ENCODE data around the gene CCDC194. TPM values are rescaled to one million over a fixed set of nuclear protein-coding genes. Genes with fewer than 3 reads are reported as not detected.
A peak's percentile ranks its signal among the peaks of the same experiment; 100 is the strongest.

CCDC194 gene
- total RNA-seq, 1 experiment from 2014 or later: 0.37 TPM

- Mint-ChIP-seq H3K9me3 (peaks cover 9% of the 10 kb centered on the region), H3K4me3 (peak overlapping the region; percentile 73), H3K27ac (peak overlapping the region; percentile 19; the same call in 1 of the 2 replicates), H3K36me3 (peaks cover 3% of the 10 kb centered on the region; the same call in 1 of the 2 replicates), H3K27me3 (ENCODE audit: low read depth) (peaks cover 25% of the 10 kb centered on the region), H3K4me1 (peaks cover 13% of the 10 kb centered on the region)
- TF ChIP-seq ZSCAN18 (CRISPR knock-in tag; IDR thresholded peaks at IDR 0.05): no peak
- TF ChIP-seq ATF6 (CRISPR knock-in tag; IDR thresholded peaks at IDR 0.05): no peak
- TF ChIP-seq ATF3 (CRISPR knock-in tag; conservative IDR thresholded peaks at IDR 0.05): no peak
- no peak for TF ChIP-seq NR3C1 (CRISPR knock-in tag; conservative IDR thresholded peaks at IDR 0.05; ENCODE audit: low read depth)
- no peak for TF ChIP-seq IRF2 (CRISPR knock-in tag; IDR thresholded peaks at IDR 0.05; ENCODE audit: borderline replicate concordance, low read depth)
- TF ChIP-seq ZNF425 (CRISPR knock-in tag; conservative IDR thresholded peaks at IDR 0.05): no peak
- no peak for TF ChIP-seq MAX (CRISPR knock-in tag; IDR thresholded peaks at IDR 0.05)
- no peak for TF ChIP-seq TCF7 (CRISPR knock-in tag; IDR thresholded peaks at IDR 0.05; ENCODE audit: low read depth)
- no peak for TF ChIP-seq ETV6 (CRISPR knock-in tag; IDR thresholded peaks at IDR 0.05)
- no peak for TF ChIP-seq SP1 (CRISPR knock-in tag; conservative IDR thresholded peaks at IDR 0.05)
- no peak for TF ChIP-seq ZMAT4 (CRISPR knock-in tag; IDR thresholded peaks at IDR 0.05)
- ChIA-PET POLR2A (interaction anchor here (0.8 to 1.0 kb wide), 2 partner anchors 12 to 120 kb away, joined by 3 read pairs; partner anchors contain the start of gene PGLS), CTCF (interaction anchor here (0.5 to 4.2 kb wide), 24 partner anchors 12 to 1350 kb away, joined by 3 to 17 read pairs (median 4); partner anchors contain the start of genes DDA1, MVB12A, RPL18A and SLC27A1)
- ATAC-seq: peak; percentile 11
- DNase-seq (ENCODE audit: low spot score): peak; percentile 28
Measured at GRCh38 chr19:17391371-17392151, 2.4 kb downstream of the CCDC194 start.

- Mint-ChIP-seq H3K4me1 (peaks cover 13% of the 10 kb centered on the region), H3K4me3 (peak overlapping the region; percentile 98), H3K27ac (peak overlapping the region; percentile 95), H3K9me3 (peaks cover 9% of the 10 kb centered on the region), H3K36me3 (peaks cover 3% of the 10 kb centered on the region; the same call in 1 of the 2 replicates), H3K27me3 (ENCODE audit: low read depth) (peaks cover 25% of the 10 kb centered on the region)
- ChIA-PET POLR2A (interaction anchor here (0.7 to 0.8 kb wide), 2 partner anchors 13 to 335 kb away, joined by 3 read pairs; no protein-coding TSS in a partner anchor), CTCF (interaction anchor here (0.6 to 4.2 kb wide), 27 partner anchors 10 to 1349 kb away, joined by 3 to 17 read pairs (median 4); partner anchors contain the start of genes BST2, DDA1, MRPL34 and MVB12A)
- DNase-seq (ENCODE audit: low spot score) (peak; percentile 98), ATAC-seq (peak; percentile 93)
- TF ChIP-seq IRF1 (CRISPR knock-in tag; IDR thresholded peaks at IDR 0.05) (no peak), CTCF (IDR thresholded peaks at IDR 0.05) (no peak), USF1 (CRISPR knock-in tag; IDR thresholded peaks at IDR 0.05) (no peak), FOXP1 (CRISPR knock-in tag; IDR thresholded peaks at IDR 0.05; ENCODE audit: borderline replicate concordance) (peak; percentile 74; the same call in 1 of the 2 replicates), SMAD4 (CRISPR knock-in tag; IDR thresholded peaks at IDR 0.05) (no peak), NFYB (CRISPR knock-in tag; conservative IDR thresholded peaks at IDR 0.05; ENCODE audit: low read depth) (peak; percentile 83), ATF2 (CRISPR knock-in tag; IDR thresholded peaks at IDR 0.05; ENCODE audit: borderline replicate concordance, low read depth) (no peak), SMAD3 (CRISPR knock-in tag; IDR thresholded peaks at IDR 0.05; ENCODE audit: borderline replicate concordance) (no peak), ESRRA (CRISPR knock-in tag; IDR thresholded peaks at IDR 0.05; ENCODE audit: borderline replicate concordance) (no peak)
Measured at GRCh38 chr19:17390665-17391370, 3.2 kb downstream of the CCDC194 start.
